GM19395 (cell line): Measurements from ENCODE around the gene OR4K2.
"Not testable (repeated sequence)": the region's sequence is repeated elsewhere in the genome, so short reads cannot be mapped to it uniquely, and the experiment has no call there.

Source experiments
- ATAC-seq: cut with Tn5 transposase; IDR thresholded peaks from one replicate; pipeline ENCODE4 v1.9.1; 2021; ENCODE audit warnings: mild to moderate bottlenecking, moderate library complexity; ENCODE audit not compliant: unreplicated experiment

The OR4K2 gene, protein sequence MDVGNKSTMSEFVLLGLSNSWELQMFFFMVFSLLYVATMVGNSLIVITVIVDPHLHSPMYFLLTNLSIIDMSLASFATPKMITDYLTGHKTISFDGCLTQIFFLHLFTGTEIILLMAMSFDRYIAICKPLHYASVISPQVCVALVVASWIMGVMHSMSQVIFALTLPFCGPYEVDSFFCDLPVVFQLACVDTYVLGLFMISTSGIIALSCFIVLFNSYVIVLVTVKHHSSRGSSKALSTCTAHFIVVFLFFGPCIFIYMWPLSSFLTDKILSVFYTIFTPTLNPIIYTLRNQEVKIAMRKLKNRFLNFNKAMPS

DNA sequence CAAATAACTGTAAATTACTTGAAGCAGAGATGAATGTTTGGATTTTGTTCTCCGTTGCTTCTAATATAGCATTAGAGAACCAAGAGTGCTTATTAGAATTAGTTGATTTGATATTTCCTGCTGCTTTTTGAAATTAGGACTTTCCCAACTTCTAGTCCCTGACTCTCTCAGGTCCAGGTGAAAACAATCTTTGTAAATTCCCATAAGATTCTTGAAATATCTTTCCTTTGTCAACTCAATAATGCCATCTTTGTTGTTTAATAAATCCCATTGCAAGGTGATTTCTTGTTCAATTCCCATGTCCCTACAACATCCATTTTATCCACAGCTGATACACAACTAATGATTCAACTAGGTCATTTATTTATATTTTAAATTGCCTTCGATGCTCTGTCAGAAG, at the start of gene OR4K2:
OR4K2 (plus strand) TSS at position 301 of the 400 bp plus-strand sequence. CDS start 1,126 bp downstream, outside the sequence.
- no peak for ATAC-seq

DNA sequence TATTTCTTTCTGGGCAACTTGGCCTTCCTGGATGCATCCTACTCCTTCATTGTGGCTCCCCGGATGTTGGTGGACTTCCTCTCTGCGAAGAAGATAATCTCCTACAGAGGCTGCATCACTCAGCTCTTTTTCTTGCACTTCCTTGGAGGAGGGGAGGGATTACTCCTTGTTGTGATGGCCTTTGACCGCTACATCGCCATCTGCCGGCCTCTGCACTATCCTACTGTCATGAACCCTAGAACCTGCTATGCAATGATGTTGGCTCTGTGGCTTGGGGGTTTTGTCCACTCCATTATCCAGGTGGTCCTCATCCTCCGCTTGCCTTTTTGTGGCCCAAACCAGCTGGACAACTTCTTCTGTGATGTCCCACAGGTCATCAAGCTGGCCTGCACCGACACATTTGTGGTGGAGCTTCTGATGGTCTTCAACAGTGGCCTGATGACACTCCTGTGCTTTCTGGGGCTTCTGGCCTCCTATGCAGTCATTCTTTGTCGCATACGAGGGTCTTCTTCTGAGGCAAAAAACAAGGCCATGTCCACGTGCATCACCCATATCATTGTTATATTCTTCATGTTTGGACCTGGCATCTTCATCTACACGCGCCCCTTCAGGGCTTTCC, 47.2 kb upstream of the OR4K2 start:
- ATAC-seq, result not testable (repeated sequence)

DNA sequence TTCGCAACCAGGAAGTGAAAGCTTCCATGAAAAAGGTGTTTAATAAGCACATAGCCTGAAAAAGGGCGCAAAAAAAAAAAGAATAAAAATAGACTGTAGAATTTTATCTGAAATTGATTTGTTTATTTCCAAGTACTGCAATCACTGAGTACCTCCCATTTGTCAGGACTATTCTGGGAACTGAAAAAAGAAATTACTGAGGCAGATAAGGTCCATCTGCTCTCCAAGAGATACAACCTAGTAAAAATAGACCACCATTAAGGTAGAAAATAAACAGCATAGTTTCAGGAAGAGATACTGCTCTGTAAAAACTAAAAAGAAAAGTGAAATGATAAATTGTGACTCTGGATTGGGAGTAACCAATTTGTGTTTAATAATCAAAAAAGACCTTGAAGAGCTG, 46.6 kb upstream of the OR4K2 start:
- no peak for ATAC-seq

DNA sequence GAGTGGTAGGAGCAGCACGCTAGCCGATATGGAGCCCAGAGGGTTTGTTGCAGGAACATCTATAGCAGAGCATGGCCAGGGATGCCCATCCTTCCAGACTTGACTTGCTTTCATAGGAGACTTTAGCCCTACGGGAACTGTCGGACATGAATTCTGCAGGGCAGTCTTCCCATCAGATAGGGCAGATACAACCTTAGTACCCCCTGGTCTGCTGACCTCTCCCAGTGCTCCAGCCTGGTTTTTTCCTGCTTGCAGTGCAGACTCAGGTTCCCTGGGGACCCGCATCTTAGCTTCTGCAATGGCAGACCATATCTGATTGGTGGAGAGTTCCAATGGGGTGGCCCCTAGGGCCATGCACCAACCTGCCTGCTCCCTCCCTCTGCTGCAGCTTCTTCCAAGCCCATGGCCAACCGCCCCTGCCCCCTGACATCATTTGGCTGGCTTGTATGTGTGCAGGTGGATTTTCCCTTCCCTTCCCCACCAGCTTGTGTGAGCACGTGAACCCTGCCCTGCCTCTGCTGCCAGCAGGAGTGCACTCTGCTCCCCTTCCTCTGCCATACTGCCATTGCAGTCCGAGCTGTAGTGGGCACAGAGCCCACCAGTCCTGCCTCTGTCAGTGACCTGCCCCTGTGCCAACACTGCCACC, 40.6 kb upstream of the OR4K2 start:
- ATAC-seq, result not testable (repeated sequence)

DNA sequence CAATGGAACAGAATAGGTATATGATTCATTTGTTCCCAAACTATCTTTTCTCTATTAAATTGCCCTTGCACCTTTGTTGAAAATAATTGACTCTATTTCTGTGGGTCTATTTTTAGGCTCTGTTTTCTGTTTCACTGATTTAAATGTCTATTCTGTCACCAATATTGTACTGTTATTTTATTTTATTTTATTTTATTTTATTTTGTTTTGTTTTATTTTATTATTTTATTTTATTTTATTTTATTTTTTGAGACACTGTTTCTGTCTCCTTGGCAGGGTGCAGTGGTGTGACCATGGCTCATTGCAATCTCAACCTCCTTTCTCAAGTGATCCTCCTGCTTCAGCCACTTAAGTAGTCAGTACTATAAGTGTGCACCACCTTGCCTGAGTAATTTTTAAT, 36.5 kb upstream of the OR4K2 start:
- no peak for ATAC-seq

DNA sequence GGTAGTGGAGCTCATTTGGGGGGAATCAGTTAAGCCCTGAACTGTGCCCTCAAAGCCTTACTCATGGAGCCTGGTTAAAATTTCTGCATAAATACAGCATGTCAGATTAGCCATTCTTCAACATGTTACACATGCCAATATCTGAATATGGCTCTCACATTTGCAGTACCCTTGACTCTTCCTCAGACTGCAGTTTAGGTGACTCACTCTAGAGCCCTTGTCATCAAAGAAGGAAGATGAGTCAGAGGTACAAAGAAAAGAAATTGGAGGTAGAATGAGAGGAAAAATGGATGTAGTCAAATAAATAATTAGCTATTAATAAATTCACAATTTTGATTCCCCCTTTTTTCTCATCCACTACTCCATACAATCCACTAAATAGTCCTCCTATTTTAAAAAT, 23.6 kb upstream of the OR4K2 start:
- no peak for ATAC-seq

DNA sequence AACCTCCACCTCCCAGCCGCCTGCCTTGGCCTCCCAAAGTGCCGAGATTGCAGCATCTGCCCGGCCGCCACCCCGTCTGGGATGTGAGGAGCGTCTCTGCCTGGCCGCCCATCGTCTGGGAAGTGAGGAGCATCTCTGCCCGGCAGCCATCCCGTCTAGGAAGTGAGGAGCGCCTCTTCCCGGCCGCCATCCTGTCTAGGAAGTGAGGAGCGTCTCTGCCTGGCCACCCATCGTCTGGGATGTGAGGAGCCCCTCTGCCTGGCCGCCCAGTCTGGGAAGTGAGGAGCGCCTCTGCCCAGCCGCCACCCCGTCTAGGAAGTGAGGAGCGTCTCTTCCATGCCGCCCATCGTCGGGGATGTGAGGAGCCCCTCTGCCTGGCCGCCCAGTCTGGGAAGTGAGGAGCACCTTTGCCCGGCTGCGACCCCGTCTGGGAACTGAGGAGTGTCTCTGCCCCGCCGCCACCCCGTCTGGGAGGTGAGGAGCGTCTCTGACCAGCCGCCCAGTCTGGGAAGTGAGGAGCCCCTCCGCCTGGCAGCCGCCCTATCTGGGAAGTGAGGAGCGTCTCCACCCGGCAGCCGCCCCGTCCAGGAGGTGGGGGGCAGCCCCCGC, 8.8 kb upstream of the OR4K2 start:
- ATAC-seq, result not testable (repeated sequence)

DNA sequence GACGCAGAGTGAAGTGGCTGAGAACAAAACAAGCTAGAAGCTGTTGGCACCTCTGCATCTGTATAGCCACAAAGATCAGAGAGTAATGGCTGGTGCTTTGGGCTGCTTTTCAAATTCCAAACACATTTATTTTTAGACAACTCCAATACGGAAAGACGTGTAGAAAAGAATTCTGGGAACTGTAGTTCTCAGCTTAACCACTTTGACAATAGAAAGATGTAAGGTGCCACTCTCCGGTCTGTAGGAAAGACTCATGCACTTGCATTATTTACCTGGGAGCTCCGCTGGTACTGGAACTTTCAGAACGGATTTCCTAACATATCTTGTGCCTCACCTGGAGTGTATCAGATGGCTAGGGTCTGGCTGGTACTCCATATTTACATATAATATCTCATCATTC, 1.8 kb upstream of the OR4K2 start:
- no peak for ATAC-seq

DNA sequence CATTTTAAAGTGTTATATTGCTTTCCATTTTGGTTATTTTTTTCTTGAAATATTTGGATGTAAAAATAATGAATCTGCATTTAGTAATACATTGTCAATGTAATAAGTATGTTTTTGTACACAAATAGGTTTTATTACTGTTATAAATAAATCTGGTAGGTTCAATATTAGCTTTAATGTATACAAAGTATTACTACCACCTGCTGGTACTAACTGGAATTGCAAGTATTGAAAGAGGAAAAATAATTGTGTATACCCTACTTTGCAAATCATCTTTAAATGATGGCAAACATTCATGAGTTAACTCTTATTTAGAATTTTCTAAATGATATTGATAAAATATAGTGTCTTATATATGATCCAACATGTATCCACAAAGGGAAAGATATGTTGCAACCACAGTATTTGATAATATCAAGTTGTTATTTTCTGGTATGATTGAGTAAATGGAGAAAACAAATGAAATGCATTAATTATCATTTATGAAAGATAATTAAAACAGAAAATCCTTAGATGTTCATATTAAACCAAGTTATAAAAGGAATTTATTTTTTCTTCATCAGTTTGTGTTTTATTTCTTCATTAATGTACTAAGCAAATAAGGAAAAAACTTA, 3.2 kb downstream of the OR4K2 start:
- no peak for ATAC-seq

DNA sequence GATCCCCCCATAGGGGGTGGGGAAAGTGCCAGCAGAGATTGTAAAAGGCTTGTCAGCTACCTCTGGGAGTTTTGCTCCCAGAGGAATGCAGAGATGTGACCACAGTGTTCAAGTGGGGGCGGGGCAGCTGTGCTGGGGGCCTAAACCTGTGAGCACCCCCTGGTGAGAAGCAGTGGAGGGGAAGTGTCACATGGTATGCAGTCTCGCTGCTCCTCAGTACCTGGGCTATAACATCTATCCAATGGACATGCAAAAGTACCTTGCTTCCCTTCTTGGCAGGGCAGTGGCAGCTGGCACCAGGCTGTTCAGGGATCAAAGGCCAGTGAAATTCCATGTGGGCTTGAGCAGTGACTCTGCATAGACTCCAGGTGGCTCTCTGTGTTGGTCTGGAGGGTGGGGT, 20.3 kb downstream of the OR4K2 start:
- no peak for ATAC-seq

DNA sequence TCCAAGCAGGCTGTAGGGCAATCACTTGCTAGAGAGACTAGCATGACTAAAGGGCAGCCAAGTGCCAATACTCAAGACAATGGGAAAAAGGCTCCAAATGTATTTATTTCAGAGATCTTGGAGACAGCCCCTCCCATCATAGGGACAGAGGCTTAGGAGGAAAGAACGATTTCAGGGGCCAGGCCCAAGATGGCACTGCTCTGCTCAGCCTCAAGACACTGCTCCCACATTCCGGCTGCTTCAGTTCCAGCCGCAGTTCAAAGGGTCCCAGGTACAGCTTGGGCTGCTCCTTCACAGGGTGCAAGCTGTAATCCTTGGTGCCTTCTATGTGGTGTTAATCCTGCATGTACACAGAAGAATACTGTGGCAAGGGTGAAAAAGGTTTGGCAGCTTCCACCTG, 26.1 kb downstream of the OR4K2 start:
- ATAC-seq, result no peak

DNA sequence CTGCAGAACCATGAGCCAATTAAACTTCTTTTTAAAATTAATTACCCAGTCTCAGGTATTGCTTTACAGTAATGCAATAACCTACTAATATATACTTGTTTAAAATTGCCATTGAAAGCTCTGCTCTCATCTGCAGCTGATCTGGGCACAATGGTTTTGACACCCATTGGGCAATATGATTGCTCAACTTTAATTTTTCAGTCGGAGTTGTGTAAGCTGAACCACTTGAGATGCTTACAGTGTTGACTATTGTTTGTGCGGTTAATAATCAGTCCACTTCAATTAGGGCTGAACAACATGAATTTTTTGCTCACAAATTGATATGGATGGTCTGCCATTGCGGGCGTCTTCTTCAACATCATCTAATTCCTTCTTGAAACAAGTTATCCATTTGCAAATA, 27.5 kb downstream of the OR4K2 start:
- no peak for ATAC-seq

DNA sequence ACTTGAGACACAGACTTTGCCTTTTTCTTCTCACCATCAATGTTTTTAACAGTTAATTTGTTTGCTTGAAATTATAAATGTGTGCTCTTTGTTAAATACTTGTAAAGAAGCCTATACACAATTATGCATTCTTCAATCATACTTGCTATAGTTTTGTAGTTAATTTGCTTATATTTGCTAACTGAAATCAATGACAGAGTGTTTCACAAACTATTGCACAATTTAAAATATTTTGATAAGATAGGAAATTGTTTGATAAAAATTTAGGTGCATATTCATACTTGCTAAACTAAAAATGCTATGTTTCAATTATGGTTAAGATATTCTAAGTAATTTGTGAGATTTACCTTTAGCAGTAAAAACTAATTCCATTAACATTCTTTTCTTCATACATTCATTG, 31.7 kb downstream of the OR4K2 start:
- no peak for ATAC-seq

DNA sequence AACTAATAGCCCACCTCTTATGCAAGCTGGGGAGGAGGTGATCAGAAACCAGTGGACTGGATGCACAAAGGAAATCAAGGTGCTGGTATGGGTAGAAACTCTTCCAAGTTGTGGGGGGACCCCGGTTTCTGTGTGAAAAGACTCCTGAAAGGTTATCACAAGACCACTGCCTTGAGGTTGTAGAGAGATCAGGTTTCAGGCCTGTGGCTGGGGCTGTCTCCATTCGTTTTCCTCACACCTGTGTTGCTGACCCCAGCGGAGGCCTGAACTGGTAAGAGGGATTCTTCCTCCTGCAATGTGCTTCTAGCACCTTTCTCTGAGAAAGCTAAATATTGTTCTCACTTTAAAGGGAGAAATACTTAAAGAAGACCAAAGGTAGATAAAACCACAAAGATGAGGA, 36.2 kb downstream of the OR4K2 start:
- ATAC-seq, result no peak

DNA sequence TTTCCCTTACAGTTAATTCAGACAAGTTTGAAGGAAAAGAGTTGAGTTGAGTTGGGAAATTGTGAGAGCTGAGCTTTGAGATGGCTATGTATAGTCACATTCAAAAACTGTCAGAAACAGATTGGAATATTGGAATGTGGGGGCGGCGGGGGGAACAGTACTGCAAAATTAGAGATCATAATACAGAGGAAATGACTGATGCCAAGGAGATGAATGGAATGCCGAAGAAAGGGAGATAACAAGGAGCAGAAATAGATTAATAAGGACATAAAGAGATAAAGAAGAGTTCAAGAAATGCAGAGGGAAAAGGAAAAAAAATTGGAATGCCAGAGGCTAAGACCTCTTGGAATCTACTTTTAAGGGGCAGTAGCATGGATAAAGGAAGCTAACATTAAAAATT, 42.3 kb downstream of the OR4K2 start:
- ATAC-seq, result no peak

DNA sequence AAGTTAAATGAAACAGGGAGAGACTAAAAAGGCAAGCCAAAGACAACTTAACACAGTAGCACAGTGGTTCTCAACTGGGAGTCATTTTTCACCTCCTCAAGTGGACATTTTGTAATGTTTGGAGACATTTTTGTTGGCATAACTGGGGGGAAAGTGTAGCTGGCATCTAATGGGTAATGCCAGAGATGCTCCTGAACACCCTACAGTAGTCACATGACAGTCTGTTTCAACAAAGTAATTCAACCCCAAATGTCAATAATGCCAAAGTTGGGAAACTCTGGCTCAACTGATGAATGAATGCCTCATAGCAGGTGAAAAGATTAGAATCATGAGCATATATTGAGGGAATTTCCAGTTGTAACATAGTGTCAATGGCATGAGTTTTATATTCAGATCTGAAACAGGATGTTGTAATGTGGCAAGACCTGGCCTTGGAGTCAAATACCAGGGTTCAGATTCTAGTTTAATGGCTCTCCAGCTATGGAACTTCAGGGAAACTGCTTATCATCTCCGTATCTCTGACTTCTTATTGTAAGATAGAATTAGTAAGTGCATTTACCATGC, 43.1 kb downstream of the OR4K2 start:
- no peak for ATAC-seq

DNA sequence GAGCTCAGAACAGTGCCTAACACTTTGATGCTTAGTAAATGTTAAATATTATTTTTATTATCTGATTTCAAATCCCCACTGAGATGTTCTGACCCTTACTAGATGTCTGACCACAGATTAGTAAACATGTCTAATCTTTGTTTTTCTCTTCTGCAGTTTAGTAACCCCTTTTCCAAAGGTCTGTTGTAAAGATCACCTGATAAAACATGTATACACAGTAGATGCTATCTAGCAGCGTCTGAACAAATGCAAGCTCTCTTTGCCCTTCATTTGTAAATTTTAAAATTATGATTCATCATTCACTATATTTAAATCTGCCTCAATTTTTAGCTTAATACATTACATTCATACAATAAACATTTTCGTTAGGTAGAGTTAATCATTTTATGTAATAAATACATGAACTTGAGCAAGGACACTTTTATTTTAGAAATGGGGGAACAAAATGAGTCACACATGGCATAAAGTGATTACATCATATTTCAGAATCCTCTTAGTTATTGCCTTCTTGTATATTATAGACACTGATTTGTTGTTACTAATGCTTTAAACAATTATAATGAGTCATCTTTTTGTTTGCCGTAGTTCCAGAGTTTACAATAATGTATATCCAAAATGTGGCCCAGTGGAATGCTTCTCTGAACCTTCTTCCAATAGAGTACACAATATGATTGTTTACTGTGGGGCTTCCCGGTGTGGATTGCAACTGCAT, 43.8 kb downstream of the OR4K2 start:
- no peak for ATAC-seq

DNA sequence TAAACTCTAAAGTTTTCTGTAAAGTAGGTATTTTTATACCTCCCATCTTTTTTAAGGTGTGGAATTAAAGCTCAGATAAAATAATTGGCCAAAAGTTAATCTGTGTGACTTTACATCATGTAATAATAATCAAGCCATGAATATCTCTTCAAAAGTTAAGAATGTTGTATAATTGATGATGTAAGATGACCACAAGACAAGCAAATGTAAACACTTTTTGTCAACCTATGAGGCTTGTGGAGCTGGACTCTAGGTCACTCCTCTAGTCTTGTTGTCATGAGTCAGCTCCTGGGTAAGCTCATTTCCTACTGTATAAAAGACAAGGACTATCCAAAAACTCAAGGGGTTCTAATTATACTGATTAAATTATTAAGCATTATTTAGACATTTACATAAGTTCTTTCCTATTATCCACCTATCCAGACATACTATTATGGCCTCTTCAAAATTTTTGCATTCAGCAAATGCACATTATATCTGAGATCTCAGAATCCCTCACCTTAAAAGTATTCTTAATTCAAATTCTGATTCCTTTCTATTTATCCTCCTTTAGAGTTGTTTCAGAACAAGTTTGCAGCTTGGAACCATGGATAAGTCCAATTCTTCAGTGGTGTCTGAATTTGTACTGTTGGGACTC, 45.2 kb downstream of the OR4K2 start, which contains the start of gene OR4K5:
OR4K5 (plus strand) TSS at position 587 of the 637 bp plus-strand sequence; CDS start at position 587, 0 bp downstream.
- ATAC-seq, result no peak

DNA sequence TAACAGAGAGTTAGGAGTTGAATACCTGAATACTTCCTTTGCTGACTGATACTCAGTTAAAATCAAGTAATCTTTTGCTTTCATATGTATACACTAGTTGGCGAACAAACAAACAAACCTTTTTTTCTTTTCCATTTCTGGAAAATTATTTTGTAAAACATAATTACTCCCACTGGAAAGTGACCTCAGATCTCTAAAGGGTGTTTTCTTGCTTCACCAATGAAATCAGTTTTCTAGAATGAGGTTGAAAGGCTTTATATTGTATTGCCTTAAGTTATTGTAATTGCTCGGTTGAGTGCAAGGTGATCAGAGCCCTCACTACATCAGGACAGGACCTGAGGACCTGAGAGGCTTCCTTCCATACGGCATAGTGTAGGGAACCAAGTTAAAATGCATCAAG, 55.7 kb downstream of the OR4K2 start, which contains the start of gene OR4K1:
OR4K1 (plus strand) TSS at position 301 of the 400 bp plus-strand sequence. CDS start 4,750 bp downstream, outside the sequence.
- no peak for ATAC-seq
